GM12801 (cell line): ENCODE data around the gene LAMA1.

ENCODE experiments used
- TF ChIP-seq, protein P1 (sequence below): IDR thresholded peaks from one replicate; pipeline ENCODE4 v1.5.1; 2011; ENCODE audit warnings: control low read depth; ENCODE audit not compliant: insufficient read length; ENCODE audit errors: extremely low read depth

LAMA1 gene

DNA sequence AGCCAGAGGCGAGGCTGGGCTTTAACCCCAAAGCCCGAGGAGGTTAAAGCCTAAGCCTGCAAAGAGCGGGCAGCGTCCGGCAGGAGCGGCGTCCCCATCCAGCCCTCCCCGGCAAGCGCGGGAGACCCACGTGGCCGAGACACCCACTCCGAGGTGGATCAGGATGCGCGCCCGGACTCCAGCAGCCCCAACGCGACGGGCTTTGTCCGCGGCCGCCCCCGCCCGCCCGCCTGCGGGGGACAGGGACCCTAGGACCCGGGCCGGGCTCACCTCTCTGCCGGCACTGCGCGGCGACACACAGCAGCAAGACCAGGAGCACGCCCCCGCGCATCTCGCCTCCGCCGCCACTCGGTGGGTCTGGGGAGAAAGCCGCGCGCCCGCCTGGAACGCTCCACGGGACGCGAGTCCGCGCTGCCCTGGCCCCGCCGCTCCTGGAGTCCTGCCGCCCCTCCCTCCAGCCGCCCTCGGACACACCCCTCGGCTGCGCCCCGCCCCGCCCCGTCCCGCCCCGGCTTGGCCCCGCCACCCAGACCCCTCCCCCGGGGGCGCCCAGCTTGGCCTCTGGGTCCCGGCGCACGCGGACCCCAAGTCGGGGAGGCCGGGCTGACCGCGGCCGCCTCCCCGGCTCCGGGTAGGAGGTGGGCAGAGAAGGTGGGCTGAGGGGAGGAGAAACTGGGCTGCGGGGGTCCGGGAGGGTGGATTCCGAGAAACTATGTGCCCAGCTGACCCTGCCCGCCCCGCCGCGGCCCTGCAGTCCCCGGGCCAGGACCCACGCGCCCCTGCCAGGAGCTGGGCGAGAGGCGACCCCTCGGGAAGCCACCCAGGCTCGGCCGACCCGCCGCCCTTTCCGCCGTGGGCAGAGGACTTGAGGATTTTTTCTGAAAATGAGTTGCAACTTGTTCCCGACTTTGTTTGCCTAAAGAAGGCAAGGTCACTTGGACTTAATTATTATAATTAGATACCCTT, at the start of gene LAMA1:
LAMA1 (minus strand) TSS at position 408 of the 966 bp plus-strand sequence; CDS start at position 331, 77 bp downstream.
- TF ChIP-seq, protein P1, sequence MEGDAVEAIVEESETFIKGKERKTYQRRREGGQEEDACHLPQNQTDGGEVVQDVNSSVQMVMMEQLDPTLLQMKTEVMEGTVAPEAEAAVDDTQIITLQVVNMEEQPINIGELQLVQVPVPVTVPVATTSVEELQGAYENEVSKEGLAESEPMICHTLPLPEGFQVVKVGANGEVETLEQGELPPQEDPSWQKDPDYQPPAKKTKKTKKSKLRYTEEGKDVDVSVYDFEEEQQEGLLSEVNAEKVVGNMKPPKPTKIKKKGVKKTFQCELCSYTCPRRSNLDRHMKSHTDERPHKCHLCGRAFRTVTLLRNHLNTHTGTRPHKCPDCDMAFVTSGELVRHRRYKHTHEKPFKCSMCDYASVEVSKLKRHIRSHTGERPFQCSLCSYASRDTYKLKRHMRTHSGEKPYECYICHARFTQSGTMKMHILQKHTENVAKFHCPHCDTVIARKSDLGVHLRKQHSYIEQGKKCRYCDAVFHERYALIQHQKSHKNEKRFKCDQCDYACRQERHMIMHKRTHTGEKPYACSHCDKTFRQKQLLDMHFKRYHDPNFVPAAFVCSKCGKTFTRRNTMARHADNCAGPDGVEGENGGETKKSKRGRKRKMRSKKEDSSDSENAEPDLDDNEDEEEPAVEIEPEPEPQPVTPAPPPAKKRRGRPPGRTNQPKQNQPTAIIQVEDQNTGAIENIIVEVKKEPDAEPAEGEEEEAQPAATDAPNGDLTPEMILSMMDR, result no peak

DNA sequence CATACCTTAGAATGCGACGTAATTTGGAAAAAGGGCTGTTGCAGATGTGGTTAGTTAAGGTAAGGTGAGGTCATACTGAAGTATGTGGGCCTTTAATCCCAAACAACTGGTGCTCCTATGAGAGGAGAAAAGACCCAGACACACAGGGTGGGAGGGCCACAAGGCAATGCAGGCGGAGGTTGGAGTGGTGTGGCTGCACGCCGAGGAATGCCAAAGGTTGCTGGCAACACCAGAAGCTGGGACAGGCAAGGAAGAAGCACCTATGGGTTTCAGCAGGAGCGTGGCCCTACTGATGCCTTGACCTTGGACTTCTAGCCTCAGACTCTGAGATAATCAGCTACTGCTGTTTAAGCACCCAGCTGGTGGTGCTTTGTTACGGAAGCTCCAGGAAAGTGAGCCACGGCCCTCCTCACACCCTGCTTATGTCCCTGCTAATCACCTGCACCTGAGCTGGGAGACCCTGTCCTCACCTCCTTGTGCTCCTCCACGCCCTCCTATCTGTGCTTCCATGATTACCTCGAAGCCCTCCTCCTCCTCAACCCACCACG, 48.3 kb upstream of the LAMA1 start:
- TF ChIP-seq, protein P1, result no peak

- TF ChIP-seq, protein P1, result no peak
Measured at GRCh38 chr18:7164323-7165004, 46.9 kb upstream of the LAMA1 start.

DNA sequence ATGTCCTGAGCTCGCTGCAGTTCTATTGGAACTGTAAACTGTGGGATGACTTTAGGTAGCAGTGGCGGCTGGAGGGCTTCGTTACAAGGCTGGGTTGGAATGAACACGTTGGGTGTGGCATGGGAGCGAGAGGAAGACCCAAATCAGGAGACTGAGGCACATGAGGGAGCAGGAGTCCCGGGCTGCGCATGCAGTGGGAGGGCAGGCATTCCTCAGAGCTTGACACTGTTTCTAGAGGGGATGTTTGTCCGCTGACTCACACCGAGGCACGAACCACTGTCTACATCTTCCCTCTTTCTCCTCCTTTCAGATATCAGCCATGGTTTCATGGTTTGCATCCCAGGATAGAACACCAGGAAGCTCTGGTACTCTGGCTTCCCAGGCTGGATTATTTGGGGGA, 40.6 kb upstream of the LAMA1 start:
- TF ChIP-seq, protein P1, result no peak

DNA sequence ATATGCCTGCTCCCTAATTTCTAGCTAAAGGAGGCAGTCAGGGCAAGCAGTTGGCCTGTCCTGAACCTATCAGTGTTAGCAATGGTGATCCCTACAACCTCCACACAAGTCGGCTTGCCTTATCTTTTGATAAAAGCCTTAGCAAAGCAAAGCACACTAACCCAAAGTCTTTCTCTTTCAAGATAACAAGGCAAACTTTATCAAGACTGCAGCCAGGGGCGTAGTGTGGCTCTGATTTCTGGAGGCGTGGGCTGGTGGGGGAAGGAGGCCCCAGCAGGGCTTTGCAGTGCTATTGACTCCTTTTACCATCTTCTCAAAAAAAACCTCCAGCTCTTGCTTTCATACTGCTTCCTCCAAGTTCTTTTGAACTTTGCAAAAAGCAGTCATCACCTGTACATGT, 40.2 kb upstream of the LAMA1 start:
- TF ChIP-seq, protein P1, result no peak

- TF ChIP-seq, protein P1, result no peak
Measured at GRCh38 chr18:7155887-7156286, 38.3 kb upstream of the LAMA1 start.

DNA sequence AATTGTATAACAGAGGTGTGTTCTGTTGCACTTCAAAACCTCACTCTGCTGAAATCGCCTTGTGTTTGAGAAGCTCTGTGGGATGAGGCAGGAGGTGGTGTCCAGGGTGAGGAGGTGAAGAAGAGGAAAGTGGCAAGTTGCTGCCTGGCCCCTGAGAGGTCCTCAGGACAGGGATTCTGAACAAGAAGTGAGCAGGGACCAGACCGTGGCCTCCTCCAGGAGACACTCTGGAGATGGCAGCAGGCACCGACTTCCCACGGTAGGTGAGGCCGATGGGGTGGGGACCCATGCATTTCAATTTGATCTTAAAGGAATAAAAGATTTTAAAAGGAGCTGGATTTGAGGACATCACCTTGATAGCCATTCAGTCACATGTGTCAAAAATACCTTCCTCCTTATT, 37.5 kb upstream of the LAMA1 start:
- TF ChIP-seq, protein P1, result no peak
